Sigmoid colon (tissue), 7 donors: Measurements from ENCODE around the gene SLC16A5. TPM values are rescaled to one million over a fixed set of nuclear protein-coding genes. Genes with fewer than 3 reads are reported as not detected.
A peak's percentile ranks its signal among the peaks of the same experiment; 100 is the strongest.
"Not testable (repeated sequence)": the region's sequence is repeated elsewhere in the genome, so short reads cannot be mapped to it uniquely, and the experiment has no call there.

Source experiments
- DNase-seq: peaks from one replicate; pipeline ENCODE4 v3.0.0-alpha.2; 2019
- H3K27ac ChIP-seq, 4 donors: fragments of 200-600 bp; sonication (generic); one replicate each; pipeline ENCODE4 v1.5.1; 2016 to 2019; ENCODE audit warnings: mild to moderate bottlenecking in 1 of 4
- H3K27me3 ChIP-seq, 3 donors: fragments of 200-600 bp; sonication (generic); one replicate each; pipeline ENCODE4 v1.5.1; 2019; ENCODE audit warnings: mild to moderate bottlenecking in 1 of 3
- H3K36me3 ChIP-seq, 4 donors: fragments of 200-600 bp; sonication (generic); one replicate each; pipeline ENCODE4 v1.5.1; 2016 to 2019
- H3K4me1 ChIP-seq, 4 donors: fragments of 200-600 bp; sonication (generic); one replicate each; pipeline ENCODE4 v1.5.1; 2017 to 2019
- H3K4me3 ChIP-seq, 4 donors: fragments of 200-600 bp; sonication (generic); one replicate each; pipeline ENCODE4 v1.5.1; 2017 to 2019; ENCODE audit warnings: mild to moderate bottlenecking in 2 of 4, moderate library complexity in 1 of 4
- H3K9me3 ChIP-seq, 4 donors: fragments of 200-600 bp in 3 of 4; sonication (generic) in 3 of 4; one replicate each; pipeline versions ENCODE4 v1.5.1 to v1.6.1; 2013 to 2019
- EP300 ChIP-seq, 4 donors: sonication (generic); formaldehyde crosslinking; IDR thresholded peaks; one replicate each; pipeline ENCODE4 v1.6.1; 2017; ENCODE audit warnings: antibody characterized with exemption in 4 of 4
- POLR2A ChIP-seq, 2 donors: fragments of 450-650 bp; IDR thresholded peaks; one replicate each; pipeline ENCODE4 v1.6.1; 2016; ENCODE audit warnings: antibody characterized with exemption in 2 of 2, mild to moderate bottlenecking in 2 of 2, moderate library complexity in 2 of 2
- POLR2AphosphoS5 ChIP-seq, 4 donors: sonication (generic); formaldehyde crosslinking; IDR thresholded peaks; one replicate each; pipeline ENCODE4 v1.6.1; 2017; ENCODE audit warnings: antibody characterized with exemption in 4 of 4
- WGBS, 2 donors: extraction: QIAGEN DNeasy Blood & Tissue Kit; methylation state at CpG; one replicate each; pipeline ENCODE4 v1.1.7; 2013; 5-methylcytosine and 5-hydroxymethylcytosine counted together
- intact Hi-C: fragments of 100-400 bp; cut with DNase I; formaldehyde crosslinking; loops from one replicate; pipeline ENCODE4 v1.15.1; 2023
- polyA plus RNA-seq, 3 donors: library from polyadenylated mRNA; stranded (reverse); fragments of 200-250 nt; gene quantifications; one replicate each; pipeline ENCODE4 v1.2.3, GENCODE V29; 2013
- total RNA-seq, 4 donors: library from RNA; depleted of rRNA; stranded (reverse); fragments of >200 nt; gene quantifications; one replicate each; pipeline ENCODE4 v1.1.0, GENCODE V29; 2016
- TF ChIP-seq, protein P1 (sequence below), 4 experiments: fragments of 450-650 bp in 3 of 4; fragments of 200-600 bp in 1 of 4; IDR thresholded peaks; one replicate each; pipeline ENCODE4 v1.5.1; 2016 to 2019; ENCODE audit warnings: antibody characterized with exemption in 4 of 4, mild to moderate bottlenecking in 3 of 4, moderate library complexity in 2 of 4
- donor health status: healthy with polysubstance abuse.
- donor health status: Bipolar disorder and iron deficiency.
- donor health status: healthy.

SLC16A5 gene
- total and polyA plus RNA-seq, 7 donors = 2.6 to 31.1 (median 8.1) TPM

DNA sequence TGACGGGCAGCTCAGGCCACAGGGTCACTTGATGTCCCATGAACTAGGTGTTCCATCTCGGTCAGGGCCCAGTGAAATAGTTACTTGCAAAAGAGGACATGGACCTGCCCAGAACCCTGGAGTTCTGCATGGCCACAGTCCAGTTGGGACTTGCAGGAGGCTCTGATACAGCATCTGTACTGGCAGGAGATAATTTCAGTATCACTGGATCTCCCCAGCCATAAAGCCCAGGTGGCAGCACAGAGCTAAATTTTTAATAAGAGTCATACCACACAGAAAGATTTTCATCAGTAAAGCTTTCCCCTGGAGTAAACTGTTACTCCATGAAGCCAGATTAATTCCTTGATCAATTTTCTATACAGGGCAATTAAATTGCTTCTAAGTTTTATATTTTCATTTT is 18.0 kb upstream of the SLC16A5 start:
- no peak for DNase-seq
- intact Hi-C loops = no loop called here
- Histone ChIP-seq H3K36me3 (peaks cover 0 to 8% (median 4%) of the 10 kb centered on the region in 4 donors), H3K4me3 (no peak overlapping the region), H3K9me3 (no peaks in the 10 kb centered on the region), H3K4me1 (peaks cover 0 to 18% (median 14%) of the 10 kb centered on the region in 4 donors), H3K27ac (no peak overlapping the region), H3K27me3 (no peaks in the 10 kb centered on the region)
- WGBS, 2 donors = 90 to 93% methylated on average over 2 of the region's 2 CpGs
- no peak for TF ChIP-seq POLR2AphosphoS5 (IDR thresholded peaks at IDR 0.05)
- TF ChIP-seq, protein P1, sequence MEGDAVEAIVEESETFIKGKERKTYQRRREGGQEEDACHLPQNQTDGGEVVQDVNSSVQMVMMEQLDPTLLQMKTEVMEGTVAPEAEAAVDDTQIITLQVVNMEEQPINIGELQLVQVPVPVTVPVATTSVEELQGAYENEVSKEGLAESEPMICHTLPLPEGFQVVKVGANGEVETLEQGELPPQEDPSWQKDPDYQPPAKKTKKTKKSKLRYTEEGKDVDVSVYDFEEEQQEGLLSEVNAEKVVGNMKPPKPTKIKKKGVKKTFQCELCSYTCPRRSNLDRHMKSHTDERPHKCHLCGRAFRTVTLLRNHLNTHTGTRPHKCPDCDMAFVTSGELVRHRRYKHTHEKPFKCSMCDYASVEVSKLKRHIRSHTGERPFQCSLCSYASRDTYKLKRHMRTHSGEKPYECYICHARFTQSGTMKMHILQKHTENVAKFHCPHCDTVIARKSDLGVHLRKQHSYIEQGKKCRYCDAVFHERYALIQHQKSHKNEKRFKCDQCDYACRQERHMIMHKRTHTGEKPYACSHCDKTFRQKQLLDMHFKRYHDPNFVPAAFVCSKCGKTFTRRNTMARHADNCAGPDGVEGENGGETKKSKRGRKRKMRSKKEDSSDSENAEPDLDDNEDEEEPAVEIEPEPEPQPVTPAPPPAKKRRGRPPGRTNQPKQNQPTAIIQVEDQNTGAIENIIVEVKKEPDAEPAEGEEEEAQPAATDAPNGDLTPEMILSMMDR (IDR thresholded peaks at IDR 0.05) = no peak
- TF ChIP-seq POLR2A (IDR thresholded peaks at IDR 0.05) = no peak
- no peak for TF ChIP-seq EP300 (IDR thresholded peaks at IDR 0.05)

DNA sequence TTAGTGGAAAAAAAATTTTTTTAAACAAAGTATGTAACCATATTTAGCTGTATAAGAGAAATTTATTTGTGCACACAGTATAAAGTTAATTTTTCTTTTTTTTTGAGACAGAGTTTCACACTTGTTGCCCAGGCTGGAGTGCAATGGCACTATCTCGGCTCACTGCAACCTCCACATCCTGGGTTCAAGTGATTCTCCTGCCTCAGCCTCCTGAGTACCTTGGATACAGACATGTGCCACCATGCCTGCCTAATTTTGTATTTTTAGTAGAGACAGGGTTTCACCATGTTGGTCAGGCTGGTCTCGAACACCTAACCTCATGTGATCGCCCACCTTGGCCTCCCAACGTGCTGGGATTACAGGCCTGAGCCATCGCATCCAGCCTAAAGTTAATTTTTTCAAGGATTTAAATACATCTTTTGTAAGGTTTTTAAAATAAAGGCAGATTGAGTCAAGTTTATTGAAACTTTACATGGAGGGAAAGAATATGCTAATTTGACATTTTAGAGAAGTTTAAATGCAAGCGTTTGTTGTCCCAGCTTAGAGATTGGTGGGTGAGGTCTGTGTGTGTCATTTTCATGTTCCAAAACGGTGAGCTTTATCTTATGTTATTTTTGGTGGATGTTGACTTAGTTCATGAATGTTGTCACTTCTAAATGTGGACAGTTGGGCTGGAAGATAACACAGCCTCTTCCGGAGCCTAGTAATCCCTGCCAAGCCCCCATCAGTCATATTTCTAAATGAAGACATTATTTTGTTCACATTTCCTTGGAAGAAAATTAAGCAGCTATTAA is 16.1 kb upstream of the SLC16A5 start:
- H3K36me3 ChIP-seq, H3K27me3 ChIP-seq, DNase-seq, H3K27ac ChIP-seq, H3K4me3 ChIP-seq, intact Hi-C loops, H3K9me3 ChIP-seq: not testable (repeated sequence)
- H3K4me1 ChIP-seq = peaks cover 0 to 19% (median 16%) of the 10 kb centered on the region in 4 donors
- 79 to 88% methylated on average over 8 of the region's 8 CpGs for WGBS, 2 donors

DNA sequence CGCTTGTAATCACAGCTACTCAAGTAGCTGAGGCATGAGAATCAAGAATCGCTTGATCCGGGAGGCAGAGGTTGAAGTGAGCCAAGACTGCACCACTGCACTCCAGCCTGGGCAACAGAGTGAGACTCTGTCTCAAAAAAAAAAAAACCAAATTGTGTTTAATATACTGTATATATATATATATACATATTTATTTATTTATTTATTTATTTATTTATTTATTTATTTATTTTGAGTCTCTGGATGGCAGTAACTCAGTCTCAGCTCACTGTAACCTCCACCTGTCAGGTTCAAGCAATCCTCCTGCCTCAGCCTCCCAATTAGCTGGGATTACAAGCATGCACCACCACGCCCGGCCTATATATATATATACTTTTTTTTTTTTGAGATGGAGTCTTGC is 14.8 kb upstream of the SLC16A5 start:
- DNase-seq, H3K4me3 ChIP-seq, H3K27me3 ChIP-seq, H3K36me3 ChIP-seq, intact Hi-C loops, H3K9me3 ChIP-seq: not testable (repeated sequence)
- H3K27ac ChIP-seq = peak overlapping the region in 2 of 4 donors; percentile 57 to 67
- WGBS, 2 donors = 96 to 99% methylated on average over 5 of the region's 5 CpGs
- peaks cover 0 to 30% (median 28%) of the 10 kb centered on the region in 4 donors for H3K4me1 ChIP-seq

DNA sequence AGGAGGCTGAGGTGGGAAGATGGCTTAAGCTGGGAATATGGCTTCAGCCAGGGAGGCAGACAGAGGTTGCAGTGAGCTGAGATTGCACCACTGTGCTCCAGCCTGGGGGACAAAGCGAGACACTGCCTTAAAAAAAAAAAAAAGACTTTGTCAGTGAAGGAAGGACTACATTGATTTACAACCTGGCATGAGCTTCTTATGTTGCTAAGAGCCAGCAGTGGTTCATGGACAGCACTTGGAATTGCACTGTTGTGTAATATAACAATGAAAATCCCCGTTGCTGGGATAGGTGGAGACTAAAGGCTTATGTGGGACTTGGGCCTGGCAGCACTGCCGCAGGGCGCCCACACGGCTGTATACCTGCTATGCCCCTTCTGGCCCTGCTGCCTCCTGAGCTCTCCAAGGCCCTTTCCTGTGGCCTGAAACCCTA is 14.1 kb upstream of the SLC16A5 start:
- peak; percentile 80 for DNase-seq
- no peaks in the 10 kb centered on the region for H3K27me3 ChIP-seq
- TF ChIP-seq POLR2AphosphoS5 (IDR thresholded peaks at IDR 0.05) (peak in 3 of 4 donors; percentile 52 to 65 (median 61)), POLR2A (IDR thresholded peaks at IDR 0.05) (no peak)
- intact Hi-C loops = no loop called here
- no peak overlapping the region for H3K4me3 ChIP-seq
- WGBS, 2 donors = 18 to 54% methylated on average over 5 of the region's 5 CpGs
- peak overlapping the region in 3 of 4 donors; percentile 67 to 78 (median 70) for H3K27ac ChIP-seq
- peaks cover 0 to 36% (median 35%) of the 10 kb centered on the region in 4 donors for H3K4me1 ChIP-seq
- no peaks in the 10 kb centered on the region for H3K9me3 ChIP-seq
- no peaks in the 10 kb centered on the region for H3K36me3 ChIP-seq

DNA sequence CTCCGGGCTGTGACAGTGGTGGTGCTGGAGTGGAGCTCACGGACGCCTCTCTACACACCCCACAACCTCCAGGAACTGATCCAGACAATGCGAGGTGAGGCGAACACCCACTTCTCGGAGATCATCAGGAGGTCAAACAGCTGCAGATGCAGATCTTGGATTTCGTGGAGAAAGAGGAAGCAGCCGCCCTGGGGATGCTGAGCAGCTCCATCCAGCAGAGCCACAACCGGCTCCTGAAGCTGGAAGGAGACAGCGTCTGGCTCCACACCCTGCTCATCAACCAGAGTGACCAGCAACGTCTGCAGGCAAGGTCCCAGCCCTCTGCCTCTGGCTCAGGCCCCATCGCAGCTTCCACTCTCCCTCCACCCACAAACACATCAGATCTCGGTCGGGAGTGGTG is 13.2 kb upstream of the SLC16A5 start:
- peak overlapping the region in 3 of 4 donors; percentile 67 to 78 (median 70) for H3K27ac ChIP-seq
- H3K4me3 ChIP-seq = no peak overlapping the region
- H3K27me3 ChIP-seq = no peaks in the 10 kb centered on the region
- 78 to 88% methylated on average over 14 of the region's 14 CpGs for WGBS, 2 donors
- peaks cover 0 to 36% (median 36%) of the 10 kb centered on the region in 4 donors for H3K4me1 ChIP-seq
- H3K36me3 ChIP-seq = no peaks in the 10 kb centered on the region
- DNase-seq = no peak
- intact Hi-C loops = no loop called here
- H3K9me3 ChIP-seq = no peaks in the 10 kb centered on the region
- TF ChIP-seq EP300 (IDR thresholded peaks at IDR 0.05) (no peak), POLR2AphosphoS5 (IDR thresholded peaks at IDR 0.05) (no peak), POLR2A (IDR thresholded peaks at IDR 0.05) (no peak)
- TF ChIP-seq, protein P1 (IDR thresholded peaks at IDR 0.05) = no peak

DNA sequence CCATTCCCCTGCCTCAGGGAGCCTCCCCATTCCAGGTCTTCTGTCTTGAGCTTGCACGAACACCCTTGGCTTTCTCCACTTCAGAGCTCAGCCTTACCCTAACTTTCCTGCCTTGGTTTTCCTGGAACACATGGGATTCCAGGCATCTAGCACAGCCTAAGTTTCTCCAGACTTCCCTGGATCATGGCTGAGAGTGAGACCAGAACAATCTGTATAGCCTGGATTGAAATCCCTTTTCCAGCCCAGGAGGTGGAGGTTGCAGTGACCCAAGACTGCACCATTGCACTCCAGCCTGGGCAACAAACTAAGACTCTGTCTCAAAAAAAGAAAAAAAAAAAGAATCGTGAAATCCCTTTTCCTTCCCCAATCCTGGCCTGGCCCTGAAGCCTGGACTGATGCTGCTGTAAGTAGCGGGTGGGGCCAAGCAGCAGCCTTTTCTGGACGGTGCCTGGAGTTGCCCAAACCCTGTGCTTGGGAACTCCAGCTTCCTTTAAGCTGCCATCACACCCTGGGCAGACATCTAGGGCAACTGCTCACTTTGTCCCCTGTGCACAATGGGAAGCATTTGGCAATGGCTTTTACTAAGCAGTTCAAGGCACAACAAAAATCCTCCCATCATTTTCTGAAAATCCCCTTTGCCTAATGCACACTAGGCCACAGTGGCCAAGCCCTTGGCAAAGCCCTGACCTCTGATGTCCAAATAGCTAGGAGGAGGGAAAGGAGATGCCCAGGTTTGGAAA is 12.0 kb upstream of the SLC16A5 start:
- Histone ChIP-seq H3K27me3 (no peaks in the 10 kb centered on the region), H3K9me3 (no peaks in the 10 kb centered on the region), H3K36me3 (no peaks in the 10 kb centered on the region), H3K4me3 (no peak overlapping the region), H3K4me1 (peaks cover 0 to 36% (median 36%) of the 10 kb centered on the region in 4 donors), H3K27ac (peak overlapping the region in 3 of 4 donors; percentile 82 to 88 (median 84))
- no peak for DNase-seq
- TF ChIP-seq, protein P1 (IDR thresholded peaks at IDR 0.05) = no peak
- TF ChIP-seq POLR2AphosphoS5 (IDR thresholded peaks at IDR 0.05) (no peak), POLR2A (IDR thresholded peaks at IDR 0.05) (no peak), EP300 (IDR thresholded peaks at IDR 0.05) (no peak)
- intact Hi-C loops = no loop called here
- WGBS, 2 donors = 55 to 68% methylated on average over 4 of the region's 4 CpGs
